DOHH2 (cell line): ENCODE data around the gene TSC22D3.

Experiments used
- H3F3A ChIP-seq: fragments of 200-600 bp; sonication (generic), shearing (Covaris generic); 2 replicates; pipeline ENCODE4 v1.6.0; 2016; ENCODE audit warnings: antibody characterized with exemption, mild to moderate bottlenecking; ENCODE audit not compliant: control insufficient read depth, insufficient read depth
- H3K27ac ChIP-seq: fragments of 200-600 bp; sonication (generic); 2 replicates; pipeline ENCODE4 v1.5.1; 2014; ENCODE audit warnings: low read depth, mild to moderate bottlenecking, low read length, moderate library complexity
- H3K27me3 ChIP-seq: fragments of 200-600 bp; sonication (generic); 2 replicates; pipeline ENCODE4 v1.6.1; 2014; ENCODE audit warnings: mild to moderate bottlenecking, low read length, mixed read lengths; ENCODE audit not compliant: control insufficient read depth
- H3K36me3 ChIP-seq: fragments of 200-600 bp; sonication (generic); 2 replicates; pipeline ENCODE4 v1.6.1; 2014; ENCODE audit warnings: mild to moderate bottlenecking, low read length, moderate library complexity, mixed read lengths; ENCODE audit not compliant: control insufficient read depth
- H3K4me1 ChIP-seq: fragments of 200-600 bp; sonication (generic); 2 replicates; pipeline ENCODE4 v1.6.1; 2014; ENCODE audit warnings: mild to moderate bottlenecking, low read length, mixed read lengths; ENCODE audit not compliant: control insufficient read depth
- H3K4me2 ChIP-seq: fragments of 200-600 bp; sonication (generic); 2 replicates; pipeline ENCODE4 v1.6.0; 2014; ENCODE audit warnings: mild to moderate bottlenecking, low read length, moderate library complexity
- H3K4me3 ChIP-seq: fragments of 200-600 bp; sonication (generic); 2 replicates; pipeline ENCODE4 v1.5.1; 2014; ENCODE audit warnings: mild to moderate bottlenecking, low read length, mixed read lengths
- H3K79me2 ChIP-seq: fragments of 200-600 bp; sonication (generic); 2 replicates; pipeline ENCODE4 v1.6.1; 2014; ENCODE audit warnings: mild to moderate bottlenecking, low read length, mixed read lengths; ENCODE audit not compliant: control insufficient read depth
- H3K9me2 ChIP-seq: fragments of 200-600 bp; sonication (generic); replicated peaks from 2 replicates; pipeline ENCODE4 v1.6.1; 2014; ENCODE audit warnings: mild to moderate bottlenecking, low read length, mixed read lengths; ENCODE audit not compliant: control insufficient read depth
- H3K9me3 ChIP-seq: fragments of 200-600 bp; sonication (generic); 2 replicates; pipeline ENCODE4 v1.6.1; 2014; ENCODE audit warnings: antibody characterized with exemption, low read length, mixed read lengths; ENCODE audit not compliant: control insufficient read depth, insufficient read depth
- H4K20me1 ChIP-seq: fragments of 200-600 bp; sonication (generic); 2 replicates; pipeline ENCODE4 v1.6.0; 2014; ENCODE audit warnings: low read depth, mild to moderate bottlenecking, antibody characterized with exemption, low read length, moderate library complexity; ENCODE audit not compliant: control insufficient read depth, insufficient read depth
- EZH2phosphoT487 ChIP-seq: fragments of 200-600 bp; sonication (generic); IDR thresholded peaks from 2 replicates; pipeline ENCODE4 v1.6.1; 2017; ENCODE audit warnings: borderline replicate concordance, mild to moderate bottlenecking, antibody characterized with exemption, low read length, moderate library complexity, mixed read lengths
- TF ChIP-seq, protein P1 (sequence below): fragments of 200-600 bp; sonication (generic); IDR thresholded peaks from one replicate; pipeline ENCODE4 v1.5.1; 2014; ENCODE audit warnings: antibody characterized with exemption, mild to moderate bottlenecking, low read depth, low read length; ENCODE audit not compliant: poor library complexity, severe bottlenecking

The TSC22D3 gene

DNA sequence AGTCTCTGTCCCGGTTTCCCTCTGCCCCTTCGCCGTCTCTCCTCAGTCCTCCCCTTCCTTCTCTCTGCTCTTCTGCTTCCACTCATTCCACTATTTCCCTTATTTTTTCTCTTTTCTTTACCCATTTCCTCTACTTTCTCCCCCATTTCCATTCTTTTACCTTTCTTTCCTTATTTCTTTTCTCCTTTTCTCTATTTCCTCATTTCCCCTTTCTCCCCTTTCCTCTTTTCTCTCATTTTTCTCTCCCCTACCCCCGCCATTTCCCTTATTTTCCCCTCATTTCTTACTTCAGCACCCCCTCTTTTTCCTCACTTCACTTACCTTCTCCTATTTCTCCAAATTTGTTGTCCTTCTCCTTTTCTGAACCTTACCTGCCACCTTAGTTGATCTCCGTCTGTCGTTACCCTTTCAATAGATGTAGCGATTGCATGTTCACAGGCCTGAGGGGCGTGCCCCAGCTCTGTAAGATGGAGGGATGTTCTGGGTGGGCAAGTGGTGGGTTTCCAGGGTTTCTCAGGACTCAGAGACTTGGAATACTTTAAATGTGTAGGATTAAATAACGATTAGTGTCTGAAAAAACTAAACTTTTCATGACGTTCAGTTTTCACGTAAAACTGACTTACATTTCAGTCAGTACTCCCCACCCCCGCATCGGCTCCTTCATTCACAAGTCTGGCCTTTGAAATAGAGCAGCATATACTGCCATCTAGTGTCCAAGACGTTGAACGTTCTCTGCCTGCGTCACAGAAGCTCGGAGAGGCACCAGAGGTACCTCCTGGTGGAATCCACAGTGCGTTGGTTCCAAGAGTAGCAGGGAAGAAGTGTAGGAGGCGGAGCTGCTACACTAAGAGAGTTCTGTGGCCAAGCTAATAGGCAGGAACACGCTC lies 1.3 kb upstream of the TSC22D3 start:
- Histone ChIP-seq H3K4me1 (peaks cover 18% of the 10 kb centered on the region), H3K9me3 (no peaks in the 10 kb centered on the region), H4K20me1 (no peaks in the 10 kb centered on the region), H3K27me3 (peaks cover 18% of the 10 kb centered on the region), H3K9me2 (no peaks in the 10 kb centered on the region), H3F3A (no peaks in the 10 kb centered on the region), H3K79me2 (no peaks in the 10 kb centered on the region), H3K4me2 (peak overlapping the region; percentile 85), H3K36me3 (no peaks in the 10 kb centered on the region), H3K4me3 (peak overlapping the region; percentile 66), H3K27ac (no peak overlapping the region)
- TF ChIP-seq EZH2phosphoT487, result no peak
- TF ChIP-seq, protein P1, sequence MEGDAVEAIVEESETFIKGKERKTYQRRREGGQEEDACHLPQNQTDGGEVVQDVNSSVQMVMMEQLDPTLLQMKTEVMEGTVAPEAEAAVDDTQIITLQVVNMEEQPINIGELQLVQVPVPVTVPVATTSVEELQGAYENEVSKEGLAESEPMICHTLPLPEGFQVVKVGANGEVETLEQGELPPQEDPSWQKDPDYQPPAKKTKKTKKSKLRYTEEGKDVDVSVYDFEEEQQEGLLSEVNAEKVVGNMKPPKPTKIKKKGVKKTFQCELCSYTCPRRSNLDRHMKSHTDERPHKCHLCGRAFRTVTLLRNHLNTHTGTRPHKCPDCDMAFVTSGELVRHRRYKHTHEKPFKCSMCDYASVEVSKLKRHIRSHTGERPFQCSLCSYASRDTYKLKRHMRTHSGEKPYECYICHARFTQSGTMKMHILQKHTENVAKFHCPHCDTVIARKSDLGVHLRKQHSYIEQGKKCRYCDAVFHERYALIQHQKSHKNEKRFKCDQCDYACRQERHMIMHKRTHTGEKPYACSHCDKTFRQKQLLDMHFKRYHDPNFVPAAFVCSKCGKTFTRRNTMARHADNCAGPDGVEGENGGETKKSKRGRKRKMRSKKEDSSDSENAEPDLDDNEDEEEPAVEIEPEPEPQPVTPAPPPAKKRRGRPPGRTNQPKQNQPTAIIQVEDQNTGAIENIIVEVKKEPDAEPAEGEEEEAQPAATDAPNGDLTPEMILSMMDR, result peak; percentile 61

DNA sequence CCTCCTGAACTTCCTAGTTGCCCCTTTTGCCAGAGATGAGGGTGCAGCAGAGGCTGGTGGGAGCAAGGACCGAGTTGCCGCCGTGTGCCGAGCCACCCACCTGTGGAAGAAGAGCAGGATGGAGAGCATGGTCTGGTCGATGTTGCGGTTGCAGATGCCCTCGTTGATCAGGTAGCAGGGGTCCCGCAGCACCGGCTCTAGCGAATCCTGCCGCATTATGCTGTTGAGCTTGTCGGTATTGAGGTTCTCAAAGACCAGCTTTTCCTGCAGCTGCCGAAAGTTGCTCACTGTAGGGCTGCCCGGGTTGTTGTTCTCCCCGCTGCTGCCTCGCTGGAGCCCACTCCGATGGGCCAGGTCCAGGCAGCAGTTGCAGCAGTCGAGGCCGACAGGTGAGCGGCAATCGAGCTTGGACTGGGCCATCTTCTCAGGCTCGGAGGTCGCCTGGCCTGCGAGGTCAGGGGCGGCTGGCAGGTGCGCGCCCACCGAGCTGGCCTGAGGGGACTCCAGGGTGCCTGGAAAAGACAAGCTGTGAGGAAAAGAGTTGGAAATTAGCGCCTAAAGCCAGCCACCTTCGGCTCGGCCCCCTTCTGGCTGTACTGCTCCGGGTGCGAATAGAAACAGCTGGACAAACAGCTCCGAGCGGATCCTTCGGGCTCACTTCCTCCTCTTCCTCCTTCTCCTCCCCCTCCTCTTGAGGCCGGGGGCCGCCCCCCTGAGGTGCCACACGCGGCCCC lies 420 bp downstream of the TSC22D3 start:
- H3K4me3 ChIP-seq, result peak overlapping the region; percentile 66
- H3F3A ChIP-seq, result no peaks in the 10 kb centered on the region
- no peaks in the 10 kb centered on the region for H3K36me3 ChIP-seq
- no peak overlapping the region for H3K27ac ChIP-seq
- H3K79me2 ChIP-seq, result no peaks in the 10 kb centered on the region
- peak overlapping the region; percentile 85 for H3K4me2 ChIP-seq
- no peaks in the 10 kb centered on the region for H3K9me2 ChIP-seq
- no peaks in the 10 kb centered on the region for H4K20me1 ChIP-seq
- no peaks in the 10 kb centered on the region for H3K9me3 ChIP-seq
- peaks cover 18% of the 10 kb centered on the region for H3K4me1 ChIP-seq
- peaks cover 18% of the 10 kb centered on the region for H3K27me3 ChIP-seq
- no peak for TF ChIP-seq EZH2phosphoT487
- TF ChIP-seq, protein P1, result no peak

DNA sequence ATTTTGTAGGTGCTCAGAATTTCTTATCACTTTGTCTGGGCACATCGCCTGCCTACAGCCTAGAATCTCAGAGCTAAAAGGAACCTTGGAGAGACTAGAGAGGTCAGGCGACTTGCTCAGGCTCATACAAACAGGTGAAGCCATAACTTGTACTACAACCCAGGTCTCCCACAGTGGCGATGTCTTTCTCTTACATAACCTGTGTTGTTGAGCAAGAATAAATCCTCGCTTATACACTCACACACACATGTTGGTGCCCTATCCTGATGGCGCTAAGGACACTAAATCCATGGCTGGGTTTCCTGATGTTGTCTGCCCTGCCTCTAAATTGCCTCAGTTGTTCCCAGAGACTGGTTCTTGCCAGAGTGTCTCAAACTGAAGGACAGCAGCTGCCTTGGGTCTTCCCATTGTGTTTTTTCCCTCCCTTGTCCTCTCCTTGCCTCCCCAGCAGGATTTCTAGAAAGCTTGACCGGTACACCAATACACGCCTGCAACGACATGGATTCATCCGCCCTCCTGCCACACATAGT lies 1.6 kb downstream of the TSC22D3 start:
- peaks cover 18% of the 10 kb centered on the region for H3K27me3 ChIP-seq
- no peak for TF ChIP-seq EZH2phosphoT487
- TF ChIP-seq, protein P1, result no peak

More for the DNA sequence above, 1.6 kb downstream of the TSC22D3 start:
- H3K36me3 ChIP-seq, result no peaks in the 10 kb centered on the region
- no peak overlapping the region for H3K27ac ChIP-seq
- H3K4me2 ChIP-seq, result no peak overlapping the region
- H4K20me1 ChIP-seq, result no peaks in the 10 kb centered on the region
- no peaks in the 10 kb centered on the region for H3K79me2 ChIP-seq
- H3K4me3 ChIP-seq, result no peak overlapping the region
- no peaks in the 10 kb centered on the region for H3F3A ChIP-seq
- no peaks in the 10 kb centered on the region for H3K9me3 ChIP-seq
- peaks cover 18% of the 10 kb centered on the region for H3K4me1 ChIP-seq
- H3K9me2 ChIP-seq, result no peaks in the 10 kb centered on the region
